ENCODE results near the gene LGALS16. TPM values are rescaled to one million over a fixed set of nuclear protein-coding genes. Genes with fewer than 3 reads are reported as not detected.

LGALS16 gene
- polyA plus RNA-seq, 1 donor from 2014 or later, result not detected

DNA sequence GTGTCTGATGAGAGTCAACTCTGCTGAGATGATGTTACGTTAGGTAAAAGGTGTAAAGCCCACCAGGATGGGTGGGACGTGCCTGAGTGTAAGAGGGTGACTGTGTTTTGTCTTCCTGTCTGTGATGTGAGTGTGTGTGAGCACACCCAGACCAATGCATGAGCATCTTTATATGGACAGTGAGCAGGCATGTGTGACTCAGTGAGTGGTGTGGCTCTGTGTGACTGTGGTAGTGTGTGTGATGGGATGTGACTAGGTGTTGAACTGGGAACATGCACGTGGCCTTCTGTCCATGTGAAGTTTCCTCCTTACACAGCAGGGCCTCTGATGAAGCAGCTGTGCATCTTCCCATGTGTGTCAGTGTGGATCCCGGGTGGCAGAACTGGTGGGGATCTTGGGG is 17.8 kb upstream of the LGALS16 start:
- no peak for TF ChIP-seq TAF1 (IDR thresholded peaks at IDR 0.05; ENCODE audit: low read depth)
- no peak for TF ChIP-seq RAD21 (conservative IDR thresholded peaks at IDR 0.05)
- TF ChIP-seq, protein P1, sequence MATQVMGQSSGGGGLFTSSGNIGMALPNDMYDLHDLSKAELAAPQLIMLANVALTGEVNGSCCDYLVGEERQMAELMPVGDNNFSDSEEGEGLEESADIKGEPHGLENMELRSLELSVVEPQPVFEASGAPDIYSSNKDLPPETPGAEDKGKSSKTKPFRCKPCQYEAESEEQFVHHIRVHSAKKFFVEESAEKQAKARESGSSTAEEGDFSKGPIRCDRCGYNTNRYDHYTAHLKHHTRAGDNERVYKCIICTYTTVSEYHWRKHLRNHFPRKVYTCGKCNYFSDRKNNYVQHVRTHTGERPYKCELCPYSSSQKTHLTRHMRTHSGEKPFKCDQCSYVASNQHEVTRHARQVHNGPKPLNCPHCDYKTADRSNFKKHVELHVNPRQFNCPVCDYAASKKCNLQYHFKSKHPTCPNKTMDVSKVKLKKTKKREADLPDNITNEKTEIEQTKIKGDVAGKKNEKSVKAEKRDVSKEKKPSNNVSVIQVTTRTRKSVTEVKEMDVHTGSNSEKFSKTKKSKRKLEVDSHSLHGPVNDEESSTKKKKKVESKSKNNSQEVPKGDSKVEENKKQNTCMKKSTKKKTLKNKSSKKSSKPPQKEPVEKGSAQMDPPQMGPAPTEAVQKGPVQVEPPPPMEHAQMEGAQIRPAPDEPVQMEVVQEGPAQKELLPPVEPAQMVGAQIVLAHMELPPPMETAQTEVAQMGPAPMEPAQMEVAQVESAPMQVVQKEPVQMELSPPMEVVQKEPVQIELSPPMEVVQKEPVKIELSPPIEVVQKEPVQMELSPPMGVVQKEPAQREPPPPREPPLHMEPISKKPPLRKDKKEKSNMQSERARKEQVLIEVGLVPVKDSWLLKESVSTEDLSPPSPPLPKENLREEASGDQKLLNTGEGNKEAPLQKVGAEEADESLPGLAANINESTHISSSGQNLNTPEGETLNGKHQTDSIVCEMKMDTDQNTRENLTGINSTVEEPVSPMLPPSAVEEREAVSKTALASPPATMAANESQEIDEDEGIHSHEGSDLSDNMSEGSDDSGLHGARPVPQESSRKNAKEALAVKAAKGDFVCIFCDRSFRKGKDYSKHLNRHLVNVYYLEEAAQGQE (IDR thresholded peaks at IDR 0.05; ENCODE audit: borderline replicate concordance), result no peak
- no peak for TF ChIP-seq MXI1 (conservative IDR thresholded peaks at IDR 0.05; ENCODE audit: poor library complexity, severe bottlenecking)
- TF ChIP-seq SMC3 (conservative IDR thresholded peaks at IDR 0.05; ENCODE audit: poor library complexity), result no peak
- TF ChIP-seq, protein P2, sequence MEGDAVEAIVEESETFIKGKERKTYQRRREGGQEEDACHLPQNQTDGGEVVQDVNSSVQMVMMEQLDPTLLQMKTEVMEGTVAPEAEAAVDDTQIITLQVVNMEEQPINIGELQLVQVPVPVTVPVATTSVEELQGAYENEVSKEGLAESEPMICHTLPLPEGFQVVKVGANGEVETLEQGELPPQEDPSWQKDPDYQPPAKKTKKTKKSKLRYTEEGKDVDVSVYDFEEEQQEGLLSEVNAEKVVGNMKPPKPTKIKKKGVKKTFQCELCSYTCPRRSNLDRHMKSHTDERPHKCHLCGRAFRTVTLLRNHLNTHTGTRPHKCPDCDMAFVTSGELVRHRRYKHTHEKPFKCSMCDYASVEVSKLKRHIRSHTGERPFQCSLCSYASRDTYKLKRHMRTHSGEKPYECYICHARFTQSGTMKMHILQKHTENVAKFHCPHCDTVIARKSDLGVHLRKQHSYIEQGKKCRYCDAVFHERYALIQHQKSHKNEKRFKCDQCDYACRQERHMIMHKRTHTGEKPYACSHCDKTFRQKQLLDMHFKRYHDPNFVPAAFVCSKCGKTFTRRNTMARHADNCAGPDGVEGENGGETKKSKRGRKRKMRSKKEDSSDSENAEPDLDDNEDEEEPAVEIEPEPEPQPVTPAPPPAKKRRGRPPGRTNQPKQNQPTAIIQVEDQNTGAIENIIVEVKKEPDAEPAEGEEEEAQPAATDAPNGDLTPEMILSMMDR (IDR thresholded peaks at IDR 0.05; ENCODE audit: poor library complexity, severe bottlenecking), result no peak
- no peak for TF ChIP-seq POLR2AphosphoS5 (IDR thresholded peaks at IDR 0.05)
- TF ChIP-seq EP300 (conservative IDR thresholded peaks at IDR 0.05; ENCODE audit: poor library complexity, severe bottlenecking), result no peak
- no peak for TF ChIP-seq EZH2 (IDR thresholded peaks at IDR 0.05; ENCODE audit: borderline replicate concordance, insufficient read depth, low read length, poor library complexity, severe bottlenecking)
- Histone ChIP-seq H4K20me1 (ENCODE audit: insufficient read depth) (no peaks in the 10 kb centered on the region), H3K27me3 (ENCODE audit: insufficient read depth, low read depth, low read length) (no peaks in the 10 kb centered on the region)

DNA sequence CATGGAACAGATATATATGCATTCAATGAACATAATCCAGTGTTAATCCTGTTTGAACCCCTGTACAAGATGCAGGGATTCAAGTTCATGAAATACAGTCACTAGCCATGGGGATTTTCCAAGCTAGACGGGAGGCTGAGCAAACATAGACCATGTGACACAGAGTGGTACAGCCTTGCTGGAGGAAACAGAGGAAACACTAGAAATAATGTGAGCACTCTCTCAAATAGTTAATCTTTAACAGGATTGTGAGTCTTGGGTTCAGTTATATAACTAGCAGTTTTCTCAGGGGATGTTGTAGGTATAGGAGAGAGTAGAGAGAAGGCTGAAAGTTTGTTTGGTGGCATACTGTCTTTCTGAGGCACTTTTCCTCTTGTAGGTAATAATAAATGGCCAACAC is 13.9 kb upstream of the LGALS16 start:
- Histone ChIP-seq H3K79me2 (replicated peaks; ENCODE audit: insufficient read depth, low read length) (no peaks in the 10 kb centered on the region), H3K9me2 (ENCODE audit: insufficient read depth, low read length) (no peaks in the 10 kb centered on the region), H3K4me3 (ENCODE audit: low read length) (no peak overlapping the region), H3K9ac (ENCODE audit: low read length) (no peak overlapping the region), H3F3A (ENCODE audit: insufficient read depth, low read length, poor library complexity, severe bottlenecking) (no peaks in the 10 kb centered on the region), H3K27ac (ENCODE audit: low read length) (no peak overlapping the region), H4K20me1 (ENCODE audit: insufficient read depth) (no peaks in the 10 kb centered on the region), H3K4me2 (ENCODE audit: low read length) (no peak overlapping the region), H3K36me3 (ENCODE audit: insufficient read depth, low read length) (no peaks in the 10 kb centered on the region), H3K27me3 (ENCODE audit: insufficient read depth, low read depth, low read length) (no peaks in the 10 kb centered on the region), H3K9me3 (ENCODE audit: low read length) (no peaks in the 10 kb centered on the region), H2AFZ (ENCODE audit: low read depth, low read length) (no peak overlapping the region)
- no peak for TF ChIP-seq MXI1 (conservative IDR thresholded peaks at IDR 0.05; ENCODE audit: poor library complexity, severe bottlenecking)

More for the DNA sequence above, 17.8 kb upstream of the LGALS16 start:
- Histone ChIP-seq H3K9me3 (ENCODE audit: low read length) (no peaks in the 10 kb centered on the region), H3K4me3 (ENCODE audit: low read length) (no peak overlapping the region), H3K36me3 (ENCODE audit: insufficient read depth, low read length) (no peaks in the 10 kb centered on the region), H3K9me2 (ENCODE audit: insufficient read depth, low read length) (no peaks in the 10 kb centered on the region), H3F3A (ENCODE audit: insufficient read depth, low read length, poor library complexity, severe bottlenecking) (no peaks in the 10 kb centered on the region), H3K9ac (ENCODE audit: low read length) (no peak overlapping the region), H3K4me2 (ENCODE audit: low read length) (no peak overlapping the region), H2AFZ (ENCODE audit: low read depth, low read length) (no peak overlapping the region), H3K79me2 (replicated peaks; ENCODE audit: insufficient read depth, low read length) (no peaks in the 10 kb centered on the region), H3K27ac (ENCODE audit: low read length) (no peak overlapping the region)

DNA sequence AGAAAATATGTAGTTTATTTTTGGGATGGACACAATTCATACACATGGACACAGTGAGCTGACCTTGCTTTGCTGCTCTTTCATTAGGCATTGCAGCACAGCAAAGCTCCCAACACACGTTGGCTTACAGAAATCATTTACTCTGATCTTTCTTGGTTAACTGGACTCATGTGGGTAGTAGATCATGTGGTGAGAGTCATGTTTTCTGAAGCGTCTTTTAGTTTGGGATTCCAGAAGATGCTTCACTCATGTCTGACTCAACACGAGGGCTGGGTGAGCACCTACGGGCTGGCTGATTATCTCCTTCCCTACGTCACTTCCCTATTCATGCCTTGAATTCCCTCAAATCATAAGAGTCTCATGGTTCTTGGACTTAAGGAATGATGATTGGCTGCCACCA is 12.1 kb upstream of the LGALS16 start:
- no peak for TF ChIP-seq RAD21 (conservative IDR thresholded peaks at IDR 0.05)
- TF ChIP-seq SMC3 (conservative IDR thresholded peaks at IDR 0.05; ENCODE audit: poor library complexity), result no peak
- no peak for TF ChIP-seq EZH2 (IDR thresholded peaks at IDR 0.05; ENCODE audit: borderline replicate concordance, insufficient read depth, low read length, poor library complexity, severe bottlenecking)
- TF ChIP-seq TAF1 (IDR thresholded peaks at IDR 0.05; ENCODE audit: low read depth), result no peak
- TF ChIP-seq, protein P2 (IDR thresholded peaks at IDR 0.05; ENCODE audit: poor library complexity, severe bottlenecking), result no peak
- TF ChIP-seq EP300 (conservative IDR thresholded peaks at IDR 0.05; ENCODE audit: poor library complexity, severe bottlenecking), result no peak
- TF ChIP-seq, protein P1 (IDR thresholded peaks at IDR 0.05; ENCODE audit: borderline replicate concordance), result no peak
- no peak for TF ChIP-seq MXI1 (conservative IDR thresholded peaks at IDR 0.05; ENCODE audit: poor library complexity, severe bottlenecking)
- TF ChIP-seq POLR2AphosphoS5 (IDR thresholded peaks at IDR 0.05), result no peak
- H3K27me3 ChIP-seq (ENCODE audit: insufficient read depth, low read depth, low read length), result no peaks in the 10 kb centered on the region
- H3K4me3 ChIP-seq (ENCODE audit: low read length), result no peak overlapping the region
- no peaks in the 10 kb centered on the region for H3K36me3 ChIP-seq (ENCODE audit: insufficient read depth, low read length)
- H3K4me2 ChIP-seq (ENCODE audit: low read length), result no peak overlapping the region
- no peaks in the 10 kb centered on the region for H3F3A ChIP-seq (ENCODE audit: insufficient read depth, low read length, poor library complexity, severe bottlenecking)
- H4K20me1 ChIP-seq (ENCODE audit: insufficient read depth), result no peaks in the 10 kb centered on the region
- no peak overlapping the region for H2AFZ ChIP-seq (ENCODE audit: low read depth, low read length)
- no peak overlapping the region for H3K27ac ChIP-seq (ENCODE audit: low read length)
- no peak overlapping the region for H3K9ac ChIP-seq (ENCODE audit: low read length)
- no peaks in the 10 kb centered on the region for H3K9me3 ChIP-seq (ENCODE audit: low read length)
- no peaks in the 10 kb centered on the region for H3K79me2 ChIP-seq (replicated peaks; ENCODE audit: insufficient read depth, low read length)
- H3K9me2 ChIP-seq (ENCODE audit: insufficient read depth, low read length), result no peaks in the 10 kb centered on the region

Data from neural cell (in vitro differentiated cells).